Thoracic aorta (tissue), 2 donors: Measurements from ENCODE around the gene TTYH3. TPM values are rescaled to one million over a fixed set of nuclear protein-coding genes. Genes with fewer than 3 reads are reported as not detected.

Experiments
- ATAC-seq: fragments of 150-250 bp; one replicate; pipeline ENCODE4 v1.8.0; 2017; ENCODE audit warnings: low read depth; ENCODE audit not compliant: insufficient number of reproducible peaks, low FRiP score
- DNase-seq: peaks from one replicate; pipeline ENCODE4 v3.0.0-alpha.2; 2020; ENCODE audit warnings: low spot score
- H3K27ac ChIP-seq, 2 donors: fragments of 200-600 bp; sonication (generic); 1 replicate in 1 of 2; 2 replicates in 1 of 2; pipeline ENCODE4 v1.5.1; 2016; ENCODE audit warnings: mild to moderate bottlenecking in 2 of 2, moderate library complexity in 2 of 2
- H3K27me3 ChIP-seq: fragments of 200-600 bp; sonication (generic); replicated peaks from 2 replicates; pipeline ENCODE4 v1.6.0; 2016; ENCODE audit warnings: mild to moderate bottlenecking; ENCODE audit not compliant: insufficient read depth
- H3K36me3 ChIP-seq: fragments of 200-600 bp; sonication (generic); one replicate; pipeline ENCODE4 v1.5.1; 2016
- H3K4me1 ChIP-seq, 2 donors: fragments of 200-600 bp; sonication (generic); 1 replicate in 1 of 2; 2 replicates in 1 of 2; pipeline versions ENCODE4 v1.5.1 to v1.6.0; 2016; ENCODE audit warnings: low read depth in 2 of 2, mild to moderate bottlenecking in 1 of 2; ENCODE audit not compliant: control insufficient read depth in 1 of 2
- H3K4me3 ChIP-seq: fragments of 200-600 bp; sonication (generic); 2 replicates; pipeline ENCODE4 v1.5.1; 2016; ENCODE audit warnings: mild to moderate bottlenecking
- H3K9me3 ChIP-seq: fragments of 200-600 bp; sonication (generic); 2 replicates; pipeline ENCODE4 v1.5.1; 2016
- CTCF ChIP-seq: fragments of 200-600 bp; sonication (generic); IDR thresholded peaks from one replicate; pipeline ENCODE4 v1.5.1; 2019; ENCODE audit warnings: antibody characterized with exemption
- total RNA-seq, 2 donors: library from RNA; depleted of rRNA; stranded (reverse); fragments of >200 nt; gene quantifications; one replicate each; pipeline versions ENCODE4 v1.1.0 to v1.2.3, GENCODE V29; 2016

The TTYH3 gene
- total RNA-seq, 2 donors from 2014 or later: 58.6 to 69.3 TPM

DNA sequence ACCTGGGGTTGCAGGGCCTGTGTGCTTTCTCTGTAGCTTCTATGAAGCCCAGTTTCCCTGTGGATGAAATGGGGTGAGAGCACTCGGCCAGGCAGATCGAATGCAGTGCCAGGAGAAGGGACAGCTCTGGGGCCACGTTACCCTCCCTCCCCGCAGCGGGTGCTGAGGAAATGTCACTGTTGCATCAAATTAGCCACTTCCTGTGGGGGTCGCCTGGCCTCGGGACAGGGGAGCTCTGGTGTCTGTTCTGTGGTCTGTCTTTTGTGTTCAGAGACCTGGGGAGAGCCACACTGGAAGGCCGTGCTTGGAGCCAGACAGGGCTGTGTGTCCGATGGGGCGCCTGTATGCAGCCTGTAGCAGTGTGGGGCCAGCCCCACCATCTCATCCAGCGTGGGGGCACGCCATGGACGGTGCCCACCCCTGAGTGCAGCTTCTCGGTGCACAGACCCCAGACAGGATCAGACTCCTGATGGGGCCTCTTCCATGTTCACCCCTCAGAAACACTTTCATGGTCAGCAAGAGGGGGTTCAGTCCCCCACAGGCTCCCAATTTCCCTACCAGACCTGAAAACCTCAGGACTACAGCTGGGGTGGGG lies 13.6 kb downstream of the TTYH3 start:
- H3K27ac ChIP-seq: no peak overlapping the region
- ATAC-seq (no peak), DNase-seq (no peak)
- no peaks in the 10 kb centered on the region for H3K9me3 ChIP-seq
- H3K36me3 ChIP-seq: peaks cover 26% of the 10 kb centered on the region
- no peak for TF ChIP-seq CTCF
- H3K4me3 ChIP-seq: no peak overlapping the region
- peaks cover 17 to 29% of the 10 kb centered on the region in 2 donors for H3K4me1 ChIP-seq
- H3K27me3 ChIP-seq: no peaks in the 10 kb centered on the region

DNA sequence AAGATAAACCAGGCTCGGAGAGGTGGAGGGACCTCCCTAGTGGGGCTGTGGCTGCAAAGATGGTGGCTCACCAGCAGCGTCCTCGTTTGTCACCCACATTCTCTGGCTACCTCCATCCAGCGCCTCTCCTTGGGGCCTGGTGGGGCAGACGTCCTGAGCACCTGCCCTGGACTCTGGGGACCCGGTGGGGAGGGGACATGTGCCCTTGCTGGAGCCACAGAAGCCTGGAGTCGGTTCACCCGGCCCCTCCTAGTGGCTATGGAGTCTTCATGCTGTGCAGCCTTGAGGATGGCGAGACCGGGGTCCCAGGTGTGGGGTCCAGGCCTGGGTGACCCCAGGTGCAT lies 14.5 kb downstream of the TTYH3 start:
- DNase-seq (no peak), ATAC-seq (no peak)
- Histone ChIP-seq H3K4me3 (no peak overlapping the region), H3K27ac (no peak overlapping the region), H3K36me3 (peaks cover 29% of the 10 kb centered on the region), H3K4me1 (peaks cover 9 to 19% of the 10 kb centered on the region in 2 donors), H3K27me3 (no peaks in the 10 kb centered on the region), H3K9me3 (no peaks in the 10 kb centered on the region)
- TF ChIP-seq CTCF: no peak

DNA sequence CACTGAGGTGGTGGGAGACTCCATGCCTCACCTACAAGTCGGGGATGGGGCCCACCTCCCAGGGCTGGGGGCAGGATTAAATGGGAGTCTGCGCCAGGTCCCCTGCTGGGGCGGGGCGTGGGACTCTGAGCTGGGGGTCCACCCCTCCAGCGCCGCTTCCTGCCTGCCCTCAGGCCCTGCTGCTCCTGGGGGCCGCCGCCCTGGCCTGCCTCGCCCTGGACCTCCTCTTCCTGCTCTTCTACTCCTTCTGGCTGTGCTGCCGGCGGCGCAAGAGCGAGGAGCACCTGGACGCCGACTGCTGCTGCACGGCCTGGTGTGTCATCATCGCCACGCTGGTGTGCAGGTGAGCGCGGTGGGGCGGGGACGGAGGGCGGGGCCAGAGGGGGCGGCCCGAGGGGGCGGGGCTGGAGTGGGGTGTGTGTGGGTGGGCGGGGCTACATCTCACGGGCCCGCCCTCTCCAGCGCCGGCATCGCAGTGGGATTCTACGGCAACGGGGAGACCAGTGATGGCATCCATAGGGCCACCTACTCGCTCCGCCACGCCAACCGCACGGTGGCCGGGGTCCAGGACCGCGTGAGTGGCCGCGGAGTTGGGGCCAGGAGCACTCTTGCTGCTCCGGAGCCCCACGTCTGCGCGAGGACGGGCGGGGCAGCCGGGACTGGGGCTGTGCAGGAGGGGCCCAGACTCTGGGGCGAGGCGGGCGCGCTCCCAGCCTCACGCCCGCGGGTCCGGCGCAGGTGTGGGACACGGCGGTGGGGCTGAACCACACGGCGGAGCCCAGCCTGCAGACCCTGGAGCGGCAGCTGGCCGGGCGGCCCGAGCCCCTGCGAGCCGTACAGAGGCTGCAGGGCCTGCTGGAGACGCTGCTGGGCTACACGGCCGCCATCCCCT lies 15.1 kb downstream of the TTYH3 start:
- DNase-seq (no peak), ATAC-seq (no peak)
- Histone ChIP-seq H3K4me3 (no peak overlapping the region), H3K36me3 (peaks cover 32% of the 10 kb centered on the region), H3K27me3 (no peaks in the 10 kb centered on the region), H3K27ac (no peak overlapping the region), H3K9me3 (no peaks in the 10 kb centered on the region), H3K4me1 (peaks cover 6 to 15% of the 10 kb centered on the region in 2 donors)
- TF ChIP-seq CTCF: no peak

DNA sequence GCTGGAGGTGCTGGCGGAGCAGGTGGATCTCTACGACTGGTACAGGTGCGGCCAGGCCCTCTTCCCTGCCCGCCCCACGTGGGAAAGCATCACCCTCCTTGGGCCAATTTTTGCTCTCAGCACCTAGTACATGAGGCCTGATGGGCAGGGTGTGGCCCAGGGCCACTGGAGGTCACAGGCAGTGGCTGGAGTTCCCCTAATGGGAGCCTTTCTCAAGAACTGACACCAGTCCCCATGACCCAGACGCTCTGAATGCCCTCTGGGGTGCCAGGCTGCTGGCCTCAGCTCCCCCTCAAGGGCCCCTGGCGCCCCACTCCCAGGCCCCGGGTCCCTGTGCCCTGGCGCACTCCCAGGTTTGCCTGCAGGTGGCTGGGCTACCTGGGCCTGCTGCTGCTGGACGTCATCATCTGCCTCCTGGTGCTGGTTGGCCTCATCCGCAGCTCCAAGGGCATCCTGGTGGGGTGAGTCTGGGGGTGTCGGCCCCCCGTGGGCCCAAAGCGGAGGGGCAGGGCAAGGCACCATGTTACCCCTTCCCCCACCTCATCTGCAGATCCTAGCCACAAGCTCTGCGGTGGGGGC lies 15.9 kb downstream of the TTYH3 start:
- no peak for TF ChIP-seq CTCF
- no peak for DNase-seq
- H3K36me3 ChIP-seq: peaks cover 33% of the 10 kb centered on the region

GRCh38 chr7:2649139-2649838 lies 17.5 kb downstream of the TTYH3 start:
- H3K36me3 ChIP-seq: peaks cover 33% of the 10 kb centered on the region
- H3K4me3 ChIP-seq: no peak overlapping the region
- no peaks in the 10 kb centered on the region for H3K27me3 ChIP-seq
- ATAC-seq (no peak), DNase-seq (no peak)
- no peaks in the 10 kb centered on the region for H3K9me3 ChIP-seq
- no peak overlapping the region for H3K27ac ChIP-seq
- H3K4me1 ChIP-seq: peaks cover 3 to 9% of the 10 kb centered on the region in 2 donors
- TF ChIP-seq CTCF: no peak

More for the DNA sequence above, 15.9 kb downstream of the TTYH3 start:
- ATAC-seq: no peak
- Histone ChIP-seq H3K4me3 (no peak overlapping the region), H3K27me3 (no peaks in the 10 kb centered on the region), H3K27ac (no peak overlapping the region), H3K4me1 (peaks cover 3 to 10% of the 10 kb centered on the region in 2 donors), H3K9me3 (no peaks in the 10 kb centered on the region)
